Upper lobe of right lung (tissue), 1 donor: ENCODE measurements around the gene MAP7D2. TPM values are rescaled to one million over a fixed set of nuclear protein-coding genes. Genes with fewer than 3 reads are reported as not detected.
A peak's percentile ranks its signal among the peaks of the same experiment; 100 is the strongest.

ENCODE experiments used
- ATAC-seq: fragments of 200-7000 bp; cut with Tn5 transposase; one replicate; pipeline ENCODE4 v1.9.1; 2020; ENCODE audit warnings: mild to moderate bottlenecking, moderate library complexity
- DNase-seq: peaks from one replicate; pipeline ENCODE4 v3.0.0-alpha.2; 2020
- H3K27ac ChIP-seq: fragments of 200-600 bp; one replicate; pipeline ENCODE4 v1.8.0; 2022
- H3K27me3 ChIP-seq: fragments of 200-600 bp; one replicate; pipeline ENCODE4 v1.8.0; 2022; ENCODE audit warnings: mild to moderate bottlenecking
- H3K36me3 ChIP-seq: fragments of 200-600 bp; one replicate; pipeline ENCODE4 v1.8.0; 2022
- H3K4me1 ChIP-seq: fragments of 200-600 bp; one replicate; pipeline ENCODE4 v1.8.0; 2022
- H3K4me3 ChIP-seq: fragments of 200-600 bp; one replicate; pipeline ENCODE4 v1.8.0; 2022; ENCODE audit warnings: mild to moderate bottlenecking
- H3K9me3 ChIP-seq: fragments of 200-600 bp; one replicate; pipeline ENCODE4 v1.8.0; 2022
- intact Hi-C: fragments of 100-400 bp; cut with DNase I; formaldehyde crosslinking; loops from one replicate; pipeline ENCODE4 v1.11.0; 2022
- total RNA-seq: library from RNA; stranded (reverse); fragmentation: NEBNext Ultra II Directional; extraction: Animal tissue kit (Norgen Biotek cat#: 25700); gene quantifications from one replicate; pipeline ENCODE4 v1.2.1, GENCODE V29; 2021
- TF ChIP-seq, protein P1 (sequence below): fragments of 200-600 bp; IDR thresholded peaks from one replicate; pipeline ENCODE4 v1.8.0; 2022; ENCODE audit warnings: antibody characterized with exemption
- donor health status: DM: no; HTN: yes; CAD: no; lungs with severe emphysema.

The MAP7D2 gene
- total RNA-seq, 1 donor from 2014 or later, result 0.26 TPM

DNA sequence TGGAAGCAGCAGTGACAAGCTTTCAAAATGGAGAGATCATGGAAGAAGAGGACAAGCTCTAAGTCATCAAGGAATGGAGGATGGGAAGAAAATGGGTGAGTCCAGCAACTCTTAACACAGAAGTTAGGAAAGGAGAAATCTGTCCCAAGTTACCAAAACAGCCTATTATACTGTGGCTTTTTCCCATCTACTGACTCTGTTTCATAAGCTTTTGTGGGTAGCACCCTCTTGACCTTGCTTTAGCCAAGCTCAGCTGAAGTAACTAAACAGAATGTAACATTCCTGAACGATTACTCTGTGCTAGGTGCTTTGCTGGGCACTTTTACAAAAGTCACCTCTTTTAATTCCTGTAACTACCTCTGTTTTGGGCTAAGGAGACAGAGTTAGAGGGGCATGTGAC is 54.9 kb downstream of the MAP7D2 start:
- no peaks in the 10 kb centered on the region for H3K27me3 ChIP-seq
- H3K4me1 ChIP-seq, result no peaks in the 10 kb centered on the region
- no peak overlapping the region for H3K4me3 ChIP-seq
- ATAC-seq (peak; percentile 79), DNase-seq (no peak)
- no peaks in the 10 kb centered on the region for H3K36me3 ChIP-seq
- H3K27ac ChIP-seq, result no peak overlapping the region
- H3K9me3 ChIP-seq, result no peaks in the 10 kb centered on the region
- TF ChIP-seq, protein P1, sequence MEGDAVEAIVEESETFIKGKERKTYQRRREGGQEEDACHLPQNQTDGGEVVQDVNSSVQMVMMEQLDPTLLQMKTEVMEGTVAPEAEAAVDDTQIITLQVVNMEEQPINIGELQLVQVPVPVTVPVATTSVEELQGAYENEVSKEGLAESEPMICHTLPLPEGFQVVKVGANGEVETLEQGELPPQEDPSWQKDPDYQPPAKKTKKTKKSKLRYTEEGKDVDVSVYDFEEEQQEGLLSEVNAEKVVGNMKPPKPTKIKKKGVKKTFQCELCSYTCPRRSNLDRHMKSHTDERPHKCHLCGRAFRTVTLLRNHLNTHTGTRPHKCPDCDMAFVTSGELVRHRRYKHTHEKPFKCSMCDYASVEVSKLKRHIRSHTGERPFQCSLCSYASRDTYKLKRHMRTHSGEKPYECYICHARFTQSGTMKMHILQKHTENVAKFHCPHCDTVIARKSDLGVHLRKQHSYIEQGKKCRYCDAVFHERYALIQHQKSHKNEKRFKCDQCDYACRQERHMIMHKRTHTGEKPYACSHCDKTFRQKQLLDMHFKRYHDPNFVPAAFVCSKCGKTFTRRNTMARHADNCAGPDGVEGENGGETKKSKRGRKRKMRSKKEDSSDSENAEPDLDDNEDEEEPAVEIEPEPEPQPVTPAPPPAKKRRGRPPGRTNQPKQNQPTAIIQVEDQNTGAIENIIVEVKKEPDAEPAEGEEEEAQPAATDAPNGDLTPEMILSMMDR, result no peak
- intact Hi-C loops, result no loop called here

DNA sequence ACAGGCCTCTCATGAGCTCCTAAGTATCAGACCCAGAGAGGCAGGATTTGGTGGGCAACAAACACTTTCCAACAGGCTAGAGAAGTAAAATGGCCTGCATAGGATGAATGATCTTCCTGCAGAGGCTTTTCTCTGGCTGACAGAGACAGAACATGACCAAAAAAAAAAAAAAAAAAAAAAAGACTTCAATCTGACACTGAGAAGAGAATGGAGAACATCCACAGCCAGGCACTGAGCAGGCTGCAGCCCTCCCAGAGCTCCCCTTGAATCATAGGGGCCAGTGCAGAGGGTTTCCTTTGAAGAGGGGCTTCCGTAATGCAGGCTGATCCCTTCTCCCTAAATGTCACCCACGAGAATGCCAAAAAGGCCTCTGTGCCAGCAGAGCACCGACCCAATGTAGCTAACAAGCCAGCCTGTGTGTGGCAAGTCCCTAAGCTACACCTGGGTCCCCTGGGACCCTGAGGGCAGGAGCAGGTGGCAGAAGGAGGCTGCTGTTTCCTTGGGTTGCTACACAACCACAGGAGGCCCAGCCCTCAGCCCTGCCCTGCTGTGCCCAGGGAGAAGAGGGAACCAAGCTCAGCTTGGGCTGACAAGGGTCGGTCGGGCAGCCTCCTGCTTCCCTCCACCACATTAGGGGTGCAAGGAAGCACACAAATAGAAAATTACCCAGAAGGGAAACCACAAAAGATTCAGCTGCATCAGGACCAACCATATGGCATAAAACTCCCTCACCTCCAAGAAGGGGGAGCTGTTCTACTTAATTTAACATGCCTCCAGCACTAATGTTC is 55.6 kb downstream of the MAP7D2 start:
- Histone ChIP-seq H3K27me3 (no peaks in the 10 kb centered on the region), H3K4me3 (no peak overlapping the region), H3K27ac (no peak overlapping the region), H3K36me3 (no peaks in the 10 kb centered on the region), H3K4me1 (no peaks in the 10 kb centered on the region), H3K9me3 (no peaks in the 10 kb centered on the region)
- ATAC-seq, result no peak
- no peak for DNase-seq
- TF ChIP-seq, protein P1, result no peak
- intact Hi-C loops, result no loop called here

DNA sequence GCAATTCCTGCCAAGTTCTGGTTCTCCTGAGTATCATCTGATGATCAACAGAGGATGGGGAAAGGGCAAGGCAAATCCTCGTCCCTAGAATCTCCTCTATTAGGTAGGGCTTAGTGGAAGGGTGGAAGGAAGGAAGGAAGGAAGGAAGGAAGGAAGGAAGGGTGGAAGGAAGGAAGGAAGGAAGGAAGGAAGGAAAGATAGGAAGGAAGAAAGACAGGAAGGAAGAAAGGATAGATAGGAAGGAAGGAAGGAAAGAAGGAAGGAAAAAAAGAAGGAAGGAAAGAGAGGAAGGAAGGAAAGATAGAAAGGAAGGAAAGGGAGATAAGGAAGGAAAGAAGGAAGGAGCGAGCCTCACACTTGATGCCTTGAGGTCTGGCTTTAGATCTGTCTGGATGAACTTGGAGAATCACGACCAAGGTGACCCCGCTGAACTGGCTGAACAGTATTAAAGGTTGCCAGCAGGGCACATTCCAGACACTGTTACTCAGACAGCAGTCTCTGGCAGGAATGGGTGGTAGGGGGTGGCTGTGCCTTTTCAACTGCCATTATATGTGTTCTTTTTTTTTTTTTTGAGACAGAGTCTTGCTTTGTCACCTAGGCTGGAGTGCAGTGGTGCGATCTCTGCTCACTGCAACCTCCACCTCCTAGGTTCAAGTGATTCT is 57.1 kb downstream of the MAP7D2 start:
- no peak for ATAC-seq
- TF ChIP-seq, protein P1, result no peak
- H3K4me1 ChIP-seq, result no peaks in the 10 kb centered on the region
- no peaks in the 10 kb centered on the region for H3K9me3 ChIP-seq
- H3K27ac ChIP-seq, result no peak overlapping the region
- no peak overlapping the region for H3K4me3 ChIP-seq
- H3K36me3 ChIP-seq, result no peaks in the 10 kb centered on the region
- H3K27me3 ChIP-seq, result no peaks in the 10 kb centered on the region
- intact Hi-C loops, result no loop called here
- DNase-seq, result no peak

DNA sequence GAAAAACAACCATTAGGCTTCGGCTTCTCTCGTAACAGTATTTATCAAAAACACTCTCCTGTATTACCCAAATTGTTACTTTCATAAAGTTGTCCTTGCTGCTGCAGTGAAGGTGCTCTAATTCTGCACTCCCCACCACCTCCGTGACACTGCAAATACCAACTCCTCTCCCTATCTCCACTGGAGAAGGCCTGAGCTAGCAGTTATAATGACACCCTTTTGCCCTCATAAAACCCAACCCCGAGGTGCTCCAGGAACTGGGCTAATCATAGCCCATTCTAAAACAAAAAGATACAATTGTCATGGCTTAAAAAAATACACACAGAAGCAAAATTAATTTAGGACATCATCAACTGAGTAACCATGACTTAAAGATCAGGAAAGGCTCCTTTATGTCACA is 59.2 kb downstream of the MAP7D2 start:
- H3K36me3 ChIP-seq, result no peaks in the 10 kb centered on the region
- H3K4me1 ChIP-seq, result no peaks in the 10 kb centered on the region
- H3K27ac ChIP-seq, result no peak overlapping the region
- TF ChIP-seq, protein P1, result no peak
- ATAC-seq (no peak), DNase-seq (no peak)
- intact Hi-C loops, result no loop called here
- no peak overlapping the region for H3K4me3 ChIP-seq
- no peaks in the 10 kb centered on the region for H3K9me3 ChIP-seq
- H3K27me3 ChIP-seq, result no peaks in the 10 kb centered on the region

DNA sequence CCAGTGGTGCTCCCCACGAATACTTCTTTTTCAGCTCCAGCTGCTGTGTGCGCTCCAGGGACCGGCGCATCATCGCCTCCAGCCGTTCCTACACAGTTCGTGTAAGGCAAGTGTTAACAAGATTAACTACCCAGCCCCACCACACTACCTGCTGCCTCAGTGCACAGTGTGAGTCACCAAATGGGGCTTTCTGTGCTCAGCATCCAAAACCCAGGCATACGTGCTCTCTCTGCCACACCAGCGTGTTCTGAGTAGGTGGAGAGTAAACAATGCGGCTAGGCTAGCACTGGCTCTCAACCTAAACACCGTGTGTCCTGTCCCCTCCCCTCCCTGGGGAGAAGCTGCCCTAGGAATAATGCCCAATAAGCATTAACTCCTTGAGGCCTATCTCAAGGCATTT is 60.0 kb downstream of the MAP7D2 start:
- Histone ChIP-seq H3K9me3 (no peaks in the 10 kb centered on the region), H3K27me3 (no peaks in the 10 kb centered on the region), H3K4me3 (no peak overlapping the region), H3K27ac (no peak overlapping the region), H3K4me1 (no peaks in the 10 kb centered on the region), H3K36me3 (no peaks in the 10 kb centered on the region)
- intact Hi-C loops, result no loop called here
- TF ChIP-seq, protein P1, result no peak
- ATAC-seq, result no peak
- no peak for DNase-seq
